ENCODE results near the gene CREB3.

CREB3 gene

GRCh38 chr9:35771075-35771433, 38.6 kb downstream of the CREB3 start:
- intact Hi-C loops (cut with DNase I; ENCODE audit: low total_unique reads), result no loop called here
- Histone ChIP-seq H3K4me3 (no peak overlapping the region), H3K36me3 (no peaks in the 10 kb centered on the region), H3K27me3 (no peaks in the 10 kb centered on the region), H3K27ac (peak overlapping the region; percentile 54 to 59), H3K9me3 (no peaks in the 10 kb centered on the region), H3K4me1 (peaks cover 0 to 23% (median 18%) of the 10 kb centered on the region in 4 donors)
- peak; percentile 70 to 74 for DNase-seq
- TF ChIP-seq, protein P1, sequence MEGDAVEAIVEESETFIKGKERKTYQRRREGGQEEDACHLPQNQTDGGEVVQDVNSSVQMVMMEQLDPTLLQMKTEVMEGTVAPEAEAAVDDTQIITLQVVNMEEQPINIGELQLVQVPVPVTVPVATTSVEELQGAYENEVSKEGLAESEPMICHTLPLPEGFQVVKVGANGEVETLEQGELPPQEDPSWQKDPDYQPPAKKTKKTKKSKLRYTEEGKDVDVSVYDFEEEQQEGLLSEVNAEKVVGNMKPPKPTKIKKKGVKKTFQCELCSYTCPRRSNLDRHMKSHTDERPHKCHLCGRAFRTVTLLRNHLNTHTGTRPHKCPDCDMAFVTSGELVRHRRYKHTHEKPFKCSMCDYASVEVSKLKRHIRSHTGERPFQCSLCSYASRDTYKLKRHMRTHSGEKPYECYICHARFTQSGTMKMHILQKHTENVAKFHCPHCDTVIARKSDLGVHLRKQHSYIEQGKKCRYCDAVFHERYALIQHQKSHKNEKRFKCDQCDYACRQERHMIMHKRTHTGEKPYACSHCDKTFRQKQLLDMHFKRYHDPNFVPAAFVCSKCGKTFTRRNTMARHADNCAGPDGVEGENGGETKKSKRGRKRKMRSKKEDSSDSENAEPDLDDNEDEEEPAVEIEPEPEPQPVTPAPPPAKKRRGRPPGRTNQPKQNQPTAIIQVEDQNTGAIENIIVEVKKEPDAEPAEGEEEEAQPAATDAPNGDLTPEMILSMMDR (IDR thresholded peaks at IDR 0.05), result no peak

GRCh38 chr9:35771534-35771933, 39.1 kb downstream of the CREB3 start:
- no peaks in the 10 kb centered on the region for H3K36me3 ChIP-seq
- TF ChIP-seq, protein P1 (IDR thresholded peaks at IDR 0.05), result no peak
- no peak overlapping the region for H3K4me3 ChIP-seq
- no peaks in the 10 kb centered on the region for H3K9me3 ChIP-seq
- DNase-seq, result no peak
- intact Hi-C loops (cut with DNase I; ENCODE audit: low total_unique reads), result no loop called here
- no peaks in the 10 kb centered on the region for H3K27me3 ChIP-seq
- peaks cover 0 to 23% (median 18%) of the 10 kb centered on the region in 4 donors for H3K4me1 ChIP-seq
- peak overlapping the region; percentile 54 to 59 for H3K27ac ChIP-seq

GRCh38 chr9:35771943-35772342, 39.5 kb downstream of the CREB3 start:
- TF ChIP-seq, protein P1 (IDR thresholded peaks at IDR 0.05), result no peak
- Histone ChIP-seq H3K36me3 (no peaks in the 10 kb centered on the region), H3K27me3 (no peaks in the 10 kb centered on the region), H3K4me3 (no peak overlapping the region), H3K9me3 (no peaks in the 10 kb centered on the region), H3K4me1 (peaks cover 0 to 23% (median 18%) of the 10 kb centered on the region in 4 donors), H3K27ac (no peak overlapping the region)
- intact Hi-C loops (cut with DNase I; ENCODE audit: low total_unique reads), result no loop called here
- DNase-seq, result no peak

- intact Hi-C loops (cut with DNase I; ENCODE audit: low total_unique reads), result no loop called here
- peak in 1 of 2 donors; percentile 34 for DNase-seq
- Histone ChIP-seq H3K27ac (no peak overlapping the region), H3K4me3 (no peak overlapping the region), H3K36me3 (no peaks in the 10 kb centered on the region), H3K9me3 (no peaks in the 10 kb centered on the region), H3K27me3 (no peaks in the 10 kb centered on the region), H3K4me1 (peaks cover 0 to 20% (median 18%) of the 10 kb centered on the region in 4 donors)
- TF ChIP-seq, protein P1 (IDR thresholded peaks at IDR 0.05), result no peak
Measured at GRCh38 chr9:35774907-35775635, 42.6 kb downstream of the CREB3 start.

DNA sequence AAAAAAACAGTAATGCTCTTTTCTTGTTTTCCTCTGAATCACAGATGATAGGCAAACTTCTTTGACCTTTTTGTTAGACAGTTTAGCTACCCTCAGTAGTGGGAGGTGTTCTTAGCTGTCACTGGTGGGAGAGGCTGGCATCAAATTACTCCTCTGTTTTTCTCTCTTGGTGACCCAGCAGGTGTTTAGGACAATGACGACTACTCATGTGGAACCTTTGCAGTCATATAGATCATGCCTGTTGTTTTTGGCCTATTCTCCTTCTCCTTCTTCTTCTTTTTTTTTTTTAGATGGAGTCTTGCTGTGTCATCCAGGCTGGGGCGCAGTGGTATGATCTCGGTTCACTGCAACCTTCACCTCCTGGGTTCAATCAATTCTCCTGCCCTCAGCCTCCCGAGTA, 43.6 kb downstream of the CREB3 start:
- Histone ChIP-seq H3K4me1 (peaks cover 0 to 11% (median 10%) of the 10 kb centered on the region in 4 donors), H3K36me3 (no peaks in the 10 kb centered on the region), H3K9me3 (no peaks in the 10 kb centered on the region), H3K4me3 (no peak overlapping the region), H3K27me3 (no peaks in the 10 kb centered on the region), H3K27ac (no peak overlapping the region)
- DNase-seq, result no peak
- intact Hi-C loops (cut with DNase I; ENCODE audit: low total_unique reads), result no loop called here
- TF ChIP-seq, protein P1 (IDR thresholded peaks at IDR 0.05), result no peak

Data from tibial artery (tissue), 4 donors.